Esophagus squamous epithelium (tissue), 5 donors: ENCODE results near the gene CYP2S1. TPM values are rescaled to one million over a fixed set of nuclear protein-coding genes. Genes with fewer than 3 reads are reported as not detected.
"Not testable (repeated sequence)": the region's sequence is repeated elsewhere in the genome, so short reads cannot be mapped to it uniquely, and the experiment has no call there.

Experiments
- DNase-seq: peaks from one replicate; lab custom pipeline; 2025; lab: John Stamatoyannopoulos, UW
- H3K27ac ChIP-seq, 4 donors: fragments of 200-600 bp; sonication (generic); one replicate each; pipeline ENCODE4 v1.5.1; 2016 to 2019; ENCODE audit warnings: mild to moderate bottlenecking in 1 of 4
- H3K27me3 ChIP-seq, 4 donors: fragments of 200-600 bp; sonication (generic); 1 replicate in 3 of 4; 2 replicates in 1 of 4; pipeline versions ENCODE4 v1.5.1 to v1.6.0; 2017 to 2021; ENCODE audit warnings: antibody characterized with exemption in 1 of 4
- H3K36me3 ChIP-seq, 3 donors: fragments of 200-600 bp; sonication (generic); one replicate each; pipeline ENCODE4 v1.5.1; 2016 to 2019
- H3K4me1 ChIP-seq, 3 donors: fragments of 200-600 bp; sonication (generic); one replicate each; pipeline ENCODE4 v1.5.1; 2017 to 2019
- H3K4me3 ChIP-seq, 4 donors: fragments of 200-600 bp; sonication (generic); 1 replicate in 3 of 4; 2 replicates in 1 of 4; pipeline ENCODE4 v1.5.1; 2016 to 2019; ENCODE audit warnings: mild to moderate bottlenecking in 2 of 4, moderate library complexity in 1 of 4
- H3K9me3 ChIP-seq, 3 donors: fragments of 200-600 bp; sonication (generic); one replicate each; pipeline ENCODE4 v1.5.1; 2016 to 2019
- POLR2A ChIP-seq, 4 donors: fragments of 450-650 bp; IDR thresholded peaks; one replicate each; pipeline ENCODE4 v1.6.1; 2017; ENCODE audit warnings: antibody characterized with exemption in 4 of 4, mild to moderate bottlenecking in 4 of 4, moderate library complexity in 3 of 4
- WGBS, 2 donors: methylation state at CpG; one replicate each; pipeline ENCODE4 v1.1.5; 2018; 5-methylcytosine and 5-hydroxymethylcytosine counted together
- intact Hi-C: fragments of 100-400 bp; cut with DNase I; formaldehyde crosslinking; loops from one replicate; pipeline ENCODE4 v1.15.0; 2022
- total RNA-seq, 4 donors: library from RNA; depleted of rRNA; stranded (reverse); fragments of >200 nt; gene quantifications; one replicate each; pipeline ENCODE4 v1.1.0, GENCODE V29; 2016
- TF ChIP-seq, protein P1 (sequence below), 6 experiments: fragments of 450-650 bp in 4 of 6; fragments of 200-600 bp in 2 of 6; sonication (generic) in 2 of 6; IDR thresholded peaks; one replicate each; pipeline ENCODE4 v1.5.1; 2016 to 2019; ENCODE audit warnings: antibody characterized with exemption in 6 of 6, mild to moderate bottlenecking in 4 of 6, moderate library complexity in 4 of 6
- donor health status: DM: yes; HTN: yes; CAD: no.

CYP2S1 gene
- total RNA-seq, 4 donors from 2014 or later: 12.4 to 20.3 (median 15.2) TPM

DNA sequence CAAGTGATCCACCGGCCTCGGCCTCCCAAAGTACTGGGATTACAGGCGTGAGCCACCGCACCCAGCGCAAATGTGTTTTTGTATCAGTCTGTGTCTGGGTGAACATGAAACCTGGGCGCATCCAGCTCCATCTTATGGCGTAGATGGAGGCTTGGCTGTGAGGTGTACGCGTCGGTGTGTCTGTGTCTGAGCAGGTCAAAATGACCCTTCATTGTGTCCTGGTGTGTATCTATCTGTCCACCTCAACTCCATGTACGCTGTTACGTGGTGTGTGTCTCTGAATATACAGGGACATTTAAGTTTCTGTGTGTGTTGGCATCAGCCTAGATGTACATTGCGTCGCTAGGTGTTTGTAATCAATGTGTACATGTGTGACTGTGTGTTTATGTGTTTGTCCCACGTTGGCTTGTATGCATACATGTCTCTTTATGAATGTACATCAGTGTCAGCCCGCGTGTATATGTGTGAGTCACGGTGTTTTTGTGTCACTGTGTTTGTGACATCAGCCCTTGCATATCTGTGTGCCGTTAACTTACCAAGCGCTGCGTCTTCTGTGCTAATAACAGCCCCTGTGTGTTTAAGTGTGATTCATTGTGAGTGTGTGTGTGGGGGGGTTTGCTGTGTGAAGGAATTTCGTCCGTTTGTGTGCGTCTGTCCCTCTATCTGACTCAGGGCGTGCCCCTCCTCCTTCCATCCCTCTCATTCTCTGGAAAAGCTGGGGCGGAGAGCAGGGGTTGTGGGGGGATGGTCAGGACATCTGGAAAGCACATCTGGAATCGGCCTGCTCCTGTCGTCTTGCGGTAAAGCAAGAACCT, 32.4 kb downstream of the CYP2S1 start:
- Histone ChIP-seq H3K9me3 (no peaks in the 10 kb centered on the region), H3K27ac (peak overlapping the region; percentile 71 to 90 (median 89)), H3K27me3 (peaks cover 0 to 30% (median 0%) of the 10 kb centered on the region in 4 donors), H3K4me3 (peak overlapping the region; percentile 30 to 68 (median 51)), H3K36me3 (peaks cover 0 to 13% (median 0%) of the 10 kb centered on the region in 3 donors), H3K4me1 (peaks cover 10 to 61% (median 11%) of the 10 kb centered on the region in 3 donors)
- WGBS, 2 donors: 47 to 52% methylated on average over 18 to 29 of the region's 29 CpGs
- TF ChIP-seq, protein P1, sequence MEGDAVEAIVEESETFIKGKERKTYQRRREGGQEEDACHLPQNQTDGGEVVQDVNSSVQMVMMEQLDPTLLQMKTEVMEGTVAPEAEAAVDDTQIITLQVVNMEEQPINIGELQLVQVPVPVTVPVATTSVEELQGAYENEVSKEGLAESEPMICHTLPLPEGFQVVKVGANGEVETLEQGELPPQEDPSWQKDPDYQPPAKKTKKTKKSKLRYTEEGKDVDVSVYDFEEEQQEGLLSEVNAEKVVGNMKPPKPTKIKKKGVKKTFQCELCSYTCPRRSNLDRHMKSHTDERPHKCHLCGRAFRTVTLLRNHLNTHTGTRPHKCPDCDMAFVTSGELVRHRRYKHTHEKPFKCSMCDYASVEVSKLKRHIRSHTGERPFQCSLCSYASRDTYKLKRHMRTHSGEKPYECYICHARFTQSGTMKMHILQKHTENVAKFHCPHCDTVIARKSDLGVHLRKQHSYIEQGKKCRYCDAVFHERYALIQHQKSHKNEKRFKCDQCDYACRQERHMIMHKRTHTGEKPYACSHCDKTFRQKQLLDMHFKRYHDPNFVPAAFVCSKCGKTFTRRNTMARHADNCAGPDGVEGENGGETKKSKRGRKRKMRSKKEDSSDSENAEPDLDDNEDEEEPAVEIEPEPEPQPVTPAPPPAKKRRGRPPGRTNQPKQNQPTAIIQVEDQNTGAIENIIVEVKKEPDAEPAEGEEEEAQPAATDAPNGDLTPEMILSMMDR (IDR thresholded peaks at IDR 0.05): no peak
- TF ChIP-seq POLR2A (IDR thresholded peaks at IDR 0.05): no peak
- DNase-seq: no peak
- intact Hi-C loops: no loop called here

DNA sequence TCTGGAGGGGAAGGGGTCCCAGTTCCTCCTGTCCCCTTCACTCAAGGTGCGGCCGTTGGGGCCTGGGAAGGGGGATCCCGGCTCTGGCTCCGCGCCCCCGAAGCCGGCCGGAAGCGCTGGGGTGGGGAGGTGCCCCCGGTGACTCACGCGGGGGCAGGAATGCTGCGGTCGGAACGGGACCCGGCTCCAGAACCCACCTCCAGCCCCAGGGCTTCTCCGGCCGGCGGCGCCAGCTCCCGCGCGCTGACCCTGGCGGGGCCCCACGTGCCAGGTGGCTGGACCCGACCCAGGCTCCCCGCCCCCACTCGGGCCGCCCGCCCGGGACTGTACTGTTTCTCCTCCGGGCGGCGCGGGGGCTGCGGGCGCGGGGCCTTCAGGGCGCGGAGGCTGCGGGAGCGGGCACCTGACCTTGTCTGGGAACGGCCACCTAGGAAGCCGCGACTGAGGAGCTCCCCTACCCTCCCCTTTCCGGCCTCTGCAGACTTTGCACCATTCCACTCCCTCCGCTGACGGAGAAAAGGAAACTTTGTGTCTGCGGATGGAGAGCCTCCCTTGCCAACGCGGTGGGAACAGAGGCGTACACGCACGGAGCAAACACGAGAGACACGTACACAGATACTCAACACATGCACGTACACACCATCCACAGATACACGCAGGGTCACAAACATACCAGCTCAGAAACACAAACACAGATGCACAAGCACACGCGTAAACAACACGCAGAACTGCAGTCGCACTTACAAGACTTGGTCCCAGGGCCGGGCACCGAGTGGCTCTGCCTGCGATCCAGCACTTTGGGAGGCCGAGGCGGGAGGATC, 33.2 kb downstream of the CYP2S1 start:
- no peak for DNase-seq
- Histone ChIP-seq H3K4me3 (peak overlapping the region; percentile 30 to 68 (median 51)), H3K36me3 (peaks cover 0 to 16% (median 0%) of the 10 kb centered on the region in 3 donors), H3K27ac (peak overlapping the region; percentile 71 to 90 (median 89)), H3K27me3 (peaks cover 0 to 27% (median 0%) of the 10 kb centered on the region in 4 donors), H3K4me1 (peaks cover 8 to 53% (median 10%) of the 10 kb centered on the region in 3 donors), H3K9me3 (no peaks in the 10 kb centered on the region)
- WGBS, 2 donors: 5 to 16% methylated on average over 12 to 15 of the region's 67 CpGs
- TF ChIP-seq POLR2A (IDR thresholded peaks at IDR 0.05): no peak
- TF ChIP-seq, protein P1 (IDR thresholded peaks at IDR 0.05): peak in 1 of 6 experiments; percentile 29
- intact Hi-C loops: no loop called here

GRCh38 chr19:41226874-41227390, 33.9 kb downstream of the CYP2S1 start:
- intact Hi-C loops: no loop called here
- WGBS, 2 donors: 55 to 56% methylated on average over 8 to 9 of the region's 9 CpGs
- peak overlapping the region in 3 of 4 donors; percentile 46 to 68 (median 56) for H3K4me3 ChIP-seq

DNA sequence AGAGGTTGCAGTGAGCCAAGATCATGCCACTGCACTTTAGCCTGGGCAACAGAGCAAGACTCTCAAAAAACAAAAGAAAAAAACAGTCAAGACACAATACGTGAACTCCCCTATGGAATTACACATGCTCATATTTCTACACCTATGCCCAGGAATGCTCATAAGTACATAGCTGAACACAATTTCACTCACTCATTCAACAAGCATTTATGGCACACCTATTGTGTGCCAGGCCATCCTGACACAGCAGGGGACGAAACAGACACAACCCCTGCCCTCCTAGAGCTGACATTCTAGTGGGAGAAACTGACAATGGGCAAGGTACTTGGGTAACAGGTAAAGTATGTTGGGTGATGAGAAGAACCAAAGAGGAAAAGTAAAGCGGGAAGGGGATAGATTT, 35.5 kb downstream of the CYP2S1 start:
- Histone ChIP-seq H3K4me1 (peaks cover 8 to 39% (median 10%) of the 10 kb centered on the region in 3 donors), H3K36me3 (peaks cover 0 to 21% (median 0%) of the 10 kb centered on the region in 3 donors), H3K27me3 (peaks cover 0 to 27% (median 0%) of the 10 kb centered on the region in 4 donors), H3K4me3 (no peak overlapping the region), H3K27ac (no peak overlapping the region), H3K9me3 (no peaks in the 10 kb centered on the region)
- 78 to 88% methylated on average over 3 of the region's 3 CpGs for WGBS, 2 donors
- TF ChIP-seq, protein P1 (IDR thresholded peaks at IDR 0.05): no peak
- TF ChIP-seq POLR2A (IDR thresholded peaks at IDR 0.05): no peak
- no peak for DNase-seq
- intact Hi-C loops: no loop called here

More at GRCh38 chr19:41226874-41227390, 33.9 kb downstream of the CYP2S1 start:
- Histone ChIP-seq H3K36me3 (peaks cover 0 to 13% (median 0%) of the 10 kb centered on the region in 3 donors), H3K4me1 (peaks cover 8 to 46% (median 10%) of the 10 kb centered on the region in 3 donors), H3K9me3 (no peaks in the 10 kb centered on the region), H3K27me3 (peaks cover 0 to 27% (median 0%) of the 10 kb centered on the region in 4 donors), H3K27ac (peak overlapping the region; percentile 71 to 90 (median 89))
- DNase-seq: no peak
- TF ChIP-seq POLR2A (IDR thresholded peaks at IDR 0.05): no peak
- TF ChIP-seq, protein P1 (IDR thresholded peaks at IDR 0.05): no peak

GRCh38 chr19:41229338-41229737, 36.3 kb downstream of the CYP2S1 start:
- peaks cover 0 to 27% (median 0%) of the 10 kb centered on the region in 4 donors for H3K27me3 ChIP-seq
- H3K27ac ChIP-seq, intact Hi-C loops, DNase-seq, H3K9me3 ChIP-seq, H3K4me3 ChIP-seq: not testable (repeated sequence)
- H3K4me1 ChIP-seq: peaks cover 8 to 31% (median 10%) of the 10 kb centered on the region in 3 donors
- H3K36me3 ChIP-seq: peaks cover 0 to 25% (median 0%) of the 10 kb centered on the region in 3 donors
- 66 to 82% methylated on average over 3 to 4 of the region's 5 CpGs for WGBS, 2 donors
